HepG2 (cell line): ENCODE measurements around the gene TSPAN9. TPM values are rescaled to one million over a fixed set of nuclear protein-coding genes. Genes with fewer than 3 reads are reported as not detected.

Source experiments
- ATAC-seq: fragments of 200-7000 bp; cut with Tn5 transposase; 3 replicates; pipeline ENCODE4 v1.9.1; 2020; ENCODE audit warnings: mild to moderate bottlenecking, moderate library complexity
- BruUV-seq: library from RNA; stranded (reverse); fragments of 400-500 nt; replicated peaks from 2 replicates; lab custom pipeline; 2021; lab: Mats Ljungman, UMichigan
- CTCF ChIA-PET: fragments of 300-600 bp; formaldehyde crosslinking; extraction: SDS; loops from one replicate; lab custom pipeline; 2021; ENCODE audit warnings: low total read pairs, inconsistent platforms, low intra/inter-chr PET ratio; lab: Yijun Ruan, JAX
- POLR2A ChIA-PET: fragments of 350-600 bp; sonication (Branson Sonifier 250); formaldehyde crosslinking; loops from one replicate; lab custom pipeline; 2020; ENCODE audit warnings: antibody characterized with exemption, inconsistent platforms; lab: Yijun Ruan, JAX
- DNase-seq: peaks from one replicate; pipeline ENCODE4 v3.0.0-alpha.2; 2015; ENCODE audit warnings: low spot score
- FAIRE-seq: peaks from 3 replicates; lab custom pipeline; 2011; peaks lifted over from hg19 to GRCh38; lab: Jason Lieb, UNC
- H2AFZ ChIP-seq: one replicate; pipeline ENCODE4 v1.6.1; 2011; ENCODE audit warnings: low read length, inconsistent platforms
- H3K27ac ChIP-seq: fragments of 300-600 bp; 3 replicates; pipeline ENCODE4 v1.8.0; 2011; ENCODE audit warnings: mixed run types, mild to moderate bottlenecking, mixed read lengths, low read length, inconsistent platforms; ENCODE audit not compliant: insufficient read depth; ENCODE audit errors: extremely low read length
- H3K27me3 ChIP-seq, 2 experiments: fragments of 200-600 bp in 1 of 2; 2 replicates in 1 of 2; 3 replicates in 1 of 2; pipeline versions ENCODE4 v1.6.0 to v1.8.0; 2011; ENCODE audit warnings: low read length in 2 of 2, mild to moderate bottlenecking in 2 of 2, moderate library complexity in 2 of 2, inconsistent platforms in 1 of 2; ENCODE audit not compliant: insufficient read depth in 2 of 2, control insufficient read depth in 1 of 2
- H3K36me3 ChIP-seq, 2 experiments: fragments of 200-600 bp in 1 of 2; replicated peaks in 1 of 2; 2 replicates in 1 of 2; 3 replicates in 1 of 2; pipeline versions ENCODE4 v1.5.1 to v1.8.0; 2011; ENCODE audit warnings: low read length in 2 of 2, inconsistent platforms in 1 of 2; ENCODE audit not compliant: insufficient read depth in 2 of 2, control insufficient read depth in 1 of 2
- H3K4me1 ChIP-seq: 2 replicates; pipeline ENCODE4 v1.5.1; 2012; ENCODE audit warnings: low read length, inconsistent platforms; ENCODE audit not compliant: insufficient read depth
- H3K4me2 ChIP-seq: 2 replicates; pipeline ENCODE4 v1.6.0; 2011; ENCODE audit warnings: low read depth, low read length, inconsistent platforms
- H3K4me3 ChIP-seq, 3 experiments: fragments of 200-600 bp in 1 of 3; sonication (generic), shearing (Covaris generic) in 1 of 3; replicated peaks in 1 of 3; 2 replicates each; pipeline ENCODE4 v1.5.1; 2011 to 2016; ENCODE audit warnings: low read length in 3 of 3, inconsistent platforms in 2 of 3, low read depth in 2 of 3, mild to moderate bottlenecking in 2 of 3, control low read depth in 1 of 3, mixed read lengths in 1 of 3; ENCODE audit not compliant: insufficient read depth in 1 of 3
- H3K79me2 ChIP-seq: one replicate; pipeline ENCODE4 v1.6.1; 2011; ENCODE audit warnings: low read length, inconsistent platforms; ENCODE audit not compliant: insufficient read depth
- H3K9ac ChIP-seq: 2 replicates; pipeline ENCODE4 v1.6.0; 2011; ENCODE audit warnings: mild to moderate bottlenecking, low read depth, low read length, inconsistent platforms; ENCODE audit not compliant: insufficient read depth
- H3K9me3 ChIP-seq: 2 replicates; pipeline ENCODE4 v1.5.1; 2012; ENCODE audit warnings: mild to moderate bottlenecking, low read length
- H4K20me1 ChIP-seq: 2 replicates; pipeline ENCODE4 v1.6.0; 2011; ENCODE audit warnings: inconsistent platforms, mild to moderate bottlenecking, low read length, moderate library complexity; ENCODE audit not compliant: insufficient read depth
- CHD4 ChIP-seq: fragments of 200-600 bp; sonication (generic); IDR thresholded peaks from 2 replicates; pipeline ENCODE4 v1.7.0; 2017; ENCODE audit warnings: mild to moderate bottlenecking, low read length, borderline replicate concordance
- DMAP1 ChIP-seq: IDR thresholded peaks from 2 replicates; pipeline ENCODE4 v1.6.1; 2016
- HNRNPLL ChIP-seq: fragments of 200-400 bp; formaldehyde crosslinking; IDR thresholded peaks from 2 replicates; pipeline ENCODE4 v1.6.1; 2017; ENCODE audit warnings: mild to moderate bottlenecking, low read depth, low read length; ENCODE audit not compliant: poor library complexity, severe bottlenecking
- KLF16 ChIP-seq, 2 experiments: sonication (generic) in 1 of 2; formaldehyde crosslinking in 1 of 2; IDR thresholded peaks; 2 replicates each; pipeline versions ENCODE4 v1.6.1 to v1.8.0; 2016 to 2023; ENCODE audit warnings: missing genetic modification reagents in 2 of 2, missing compliant biosample characterization in 1 of 2
- PRPF4 ChIP-seq: fragments of 200-400 bp; formaldehyde crosslinking; IDR thresholded peaks from 2 replicates; pipeline ENCODE4 v1.6.1; 2016; ENCODE audit warnings: low read length, low read depth; ENCODE audit not compliant: poor library complexity, severe bottlenecking
- SIN3A ChIP-seq: IDR thresholded peaks from 2 replicates; pipeline ENCODE4 v1.6.1; 2011; ENCODE audit warnings: low read depth, mild to moderate bottlenecking, control low read depth, low read length, borderline replicate concordance
- SRY ChIP-seq: sonication (generic); formaldehyde crosslinking; IDR thresholded peaks from 2 replicates; pipeline ENCODE4 v1.8.0; 2022; ENCODE audit warnings: mild to moderate bottlenecking, missing genetic modification reagents
- ZNF292 ChIP-seq: sonication (generic); formaldehyde crosslinking; IDR thresholded peaks from 2 replicates; pipeline ENCODE4 v1.8.1; 2022; ENCODE audit warnings: mild to moderate bottlenecking, low read depth, missing genetic modification reagents, borderline replicate concordance
- ZNF383 ChIP-seq: sonication (generic); formaldehyde crosslinking; IDR thresholded peaks from 2 replicates; pipeline ENCODE4 v1.4.0; 2020; ENCODE audit warnings: missing genetic modification reagents, mild to moderate bottlenecking, borderline replicate concordance
- ZNF550 ChIP-seq: sonication (generic); formaldehyde crosslinking; IDR thresholded peaks from 2 replicates; pipeline ENCODE4 v1.4.0; 2020; ENCODE audit warnings: mild to moderate bottlenecking, missing genetic modification reagents, borderline replicate concordance
- ZNF616 ChIP-seq: sonication (generic); formaldehyde crosslinking; IDR thresholded peaks from 2 replicates; pipeline ENCODE4 v1.5.0; 2020; ENCODE audit warnings: low read depth, mild to moderate bottlenecking, missing genetic modification reagents
- WGBS: methylation state at CpG from one replicate; pipeline ENCODE4 v1.1.6; 2017; ENCODE audit warnings: low lambda C conversion rate; 5-methylcytosine and 5-hydroxymethylcytosine counted together
- in situ Hi-C: cut with HindIII; loops from 2 replicates; pipeline ENCODE4 v1.10.0; 2017; ENCODE audit warnings: low pct_unique_long_range_greater_than_20kb; ENCODE audit not compliant: extremely low pct_ligation_motif_present
- intact Hi-C: fragments of 100-400 bp; cut with micrococcal nuclease; formaldehyde crosslinking; loops from one replicate; pipeline ENCODE4 v1.10.0; 2022; ENCODE audit not compliant: unreplicated experiment
- polyA plus RNA-seq, 8 experiments: library from polyadenylated mRNA; depleted of rRNA in 3 of 8; stranded (reverse) in 7 of 8; unstranded in 1 of 8; fragments of >200 nt; fragmentation: Illumina TruSeq in 4 of 8; extraction: Trizol in 4 of 8; gene quantifications; 2 replicates each; pipeline versions ENCODE4 v1.2.1 to v1.2.3, GENCODE V29; 2011 to 2016; ENCODE audit warnings: low read depth in 4 of 8, missing spikeins in 1 of 8, mixed read lengths in 1 of 8; ENCODE audit not compliant: insufficient read depth in 1 of 8
- total RNA-seq, 5 experiments: library from RNA; depleted of rRNA; stranded (reverse); fragments of >200 nt; fragmentation: Illumina TruSeq; extraction: Trizol; gene quantifications; 2 replicates each; pipeline ENCODE4 v1.2.3, GENCODE V29; 2016; ENCODE audit warnings: low read depth in 1 of 5
- TF ChIP-seq, protein P1 (sequence below): sonication (generic); formaldehyde crosslinking; IDR thresholded peaks from 2 replicates; pipeline ENCODE4 v1.5.1; 2020; ENCODE audit warnings: missing genetic modification reagents, mild to moderate bottlenecking, borderline replicate concordance
- TF ChIP-seq, protein P2 (sequence below): sonication (generic); formaldehyde crosslinking; conservative IDR thresholded peaks from 2 replicates; pipeline ENCODE4 v1.4.0; 2020; ENCODE audit warnings: mild to moderate bottlenecking, missing genetic modification reagents, moderate library complexity
- TF ChIP-seq, protein P3 (sequence below): sonication (generic); formaldehyde crosslinking; IDR thresholded peaks from 2 replicates; pipeline ENCODE4 v1.4.0; 2020; ENCODE audit warnings: mild to moderate bottlenecking, missing genetic modification reagents
- TF ChIP-seq, protein P4 (sequence below): sonication (generic); formaldehyde crosslinking; IDR thresholded peaks from 2 replicates; pipeline ENCODE4 v1.5.0; 2020; ENCODE audit warnings: missing genetic modification reagents

Gene TSPAN9
- total and polyA plus RNA-seq, 2 of the 13 experiments (the other 11 are each of a cell fraction or from before 2014, with no cell fraction given): 18.1 to 42.3 TPM

DNA sequence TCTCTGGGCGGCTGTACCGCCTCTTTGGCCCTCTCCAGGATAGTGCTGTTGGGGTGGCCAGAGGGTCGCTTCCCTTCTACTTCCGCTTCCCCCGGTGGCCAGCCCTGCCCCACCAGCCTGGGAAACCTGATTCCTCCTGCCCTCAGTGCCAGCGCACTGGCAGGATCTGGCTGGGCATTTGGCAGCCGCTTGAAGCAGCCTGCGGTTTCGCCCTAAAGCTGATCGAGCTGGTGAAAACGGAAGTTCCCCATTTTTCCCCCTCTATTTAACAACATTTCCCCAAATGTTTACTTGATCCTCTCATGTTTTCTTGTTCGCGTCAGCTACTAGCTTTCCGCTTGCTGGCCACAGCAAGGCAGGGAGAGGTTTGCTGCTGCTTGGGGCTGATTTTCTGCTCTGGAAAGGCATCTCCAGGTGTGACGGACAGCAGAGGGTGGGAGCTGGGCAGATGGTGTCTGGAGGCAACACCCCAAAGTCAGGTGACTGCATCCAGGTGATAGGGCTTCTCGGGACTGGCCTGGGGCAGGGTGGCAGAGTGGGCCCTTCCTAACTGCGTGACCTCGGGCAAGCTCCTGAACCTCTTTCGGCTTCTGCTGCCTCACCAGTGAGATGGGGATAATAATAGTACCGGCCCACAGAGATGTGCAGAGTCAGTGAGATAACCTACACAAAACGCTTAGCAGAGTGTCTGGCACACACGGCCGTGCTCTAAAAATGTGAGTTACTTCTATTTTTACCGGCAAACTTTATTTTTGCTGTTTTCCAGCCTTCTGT, 53.1 kb downstream of the TSPAN9 start:
- no TSS peak for BruUV-seq
- CTCF ChIA-PET: no interaction called here
- H3K4me3 ChIP-seq: no peak overlapping the region
- no peak overlapping the region for H3K27ac ChIP-seq
- H3K4me2 ChIP-seq: no peak overlapping the region
- H3K9me3 ChIP-seq: no peaks in the 10 kb centered on the region
- peaks cover 7% of the 10 kb centered on the region for H4K20me1 ChIP-seq
- 83% methylated on average over 20 of the region's 24 CpGs for WGBS
- H3K36me3 ChIP-seq: peaks cover 3 to 10% of the 10 kb centered on the region in 2 experiments; a peak in 4 of 5 replicates
- H3K9ac ChIP-seq: no peak overlapping the region
- peaks cover 7% of the 10 kb centered on the region; the same call in 1 of the 2 replicates for H3K4me1 ChIP-seq
- H3K79me2 ChIP-seq: peaks cover 6% of the 10 kb centered on the region
- POLR2A ChIA-PET: interaction anchor here (1.2 kb wide), 1 partner anchor 25 kb away, joined by 3 read pairs; no protein-coding TSS in a partner anchor
- FAIRE-seq (no peak), ATAC-seq (no peak), DNase-seq (no peak)
- intact Hi-C loops (no loop called here), in situ Hi-C loops (loop anchor here (5.0 kb wide), 1 partner anchor 142 kb away; no protein-coding TSS in a partner anchor)
- H2AFZ ChIP-seq: no peak overlapping the region
- no peaks in the 10 kb centered on the region for H3K27me3 ChIP-seq
- TF ChIP-seq SRY (CRISPR knock-in tag) (no peak), PRPF4 (no peak), ZNF292 (CRISPR knock-in tag) (no peak), ZNF383 (CRISPR knock-in tag) (no peak), HNRNPLL (no peak), KLF16 (CRISPR knock-in tag; IDR thresholded peaks at IDR 0.05) (no peak), SIN3A (no peak), DMAP1 (CRISPR knock-in tag) (no peak), ZNF550 (CRISPR knock-in tag) (no peak), CHD4 (no peak), ZNF616 (no peak)
- TF ChIP-seq, protein P1, sequence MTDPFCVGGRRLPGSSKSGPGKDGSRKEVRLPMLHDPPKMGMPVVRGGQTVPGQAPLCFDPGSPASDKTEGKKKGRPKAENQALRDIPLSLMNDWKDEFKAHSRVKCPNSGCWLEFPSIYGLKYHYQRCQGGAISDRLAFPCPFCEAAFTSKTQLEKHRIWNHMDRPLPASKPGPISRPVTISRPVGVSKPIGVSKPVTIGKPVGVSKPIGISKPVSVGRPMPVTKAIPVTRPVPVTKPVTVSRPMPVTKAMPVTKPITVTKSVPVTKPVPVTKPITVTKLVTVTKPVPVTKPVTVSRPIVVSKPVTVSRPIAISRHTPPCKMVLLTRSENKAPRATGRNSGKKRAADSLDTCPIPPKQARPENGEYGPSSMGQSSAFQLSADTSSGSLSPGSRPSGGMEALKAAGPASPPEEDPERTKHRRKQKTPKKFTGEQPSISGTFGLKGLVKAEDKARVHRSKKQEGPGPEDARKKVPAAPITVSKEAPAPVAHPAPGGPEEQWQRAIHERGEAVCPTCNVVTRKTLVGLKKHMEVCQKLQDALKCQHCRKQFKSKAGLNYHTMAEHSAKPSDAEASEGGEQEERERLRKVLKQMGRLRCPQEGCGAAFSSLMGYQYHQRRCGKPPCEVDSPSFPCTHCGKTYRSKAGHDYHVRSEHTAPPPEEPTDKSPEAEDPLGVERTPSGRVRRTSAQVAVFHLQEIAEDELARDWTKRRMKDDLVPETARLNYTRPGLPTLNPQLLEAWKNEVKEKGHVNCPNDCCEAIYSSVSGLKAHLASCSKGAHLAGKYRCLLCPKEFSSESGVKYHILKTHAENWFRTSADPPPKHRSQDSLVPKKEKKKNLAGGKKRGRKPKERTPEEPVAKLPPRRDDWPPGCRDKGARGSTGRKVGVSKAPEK (CRISPR knock-in tag): no peak
- TF ChIP-seq, protein P2, sequence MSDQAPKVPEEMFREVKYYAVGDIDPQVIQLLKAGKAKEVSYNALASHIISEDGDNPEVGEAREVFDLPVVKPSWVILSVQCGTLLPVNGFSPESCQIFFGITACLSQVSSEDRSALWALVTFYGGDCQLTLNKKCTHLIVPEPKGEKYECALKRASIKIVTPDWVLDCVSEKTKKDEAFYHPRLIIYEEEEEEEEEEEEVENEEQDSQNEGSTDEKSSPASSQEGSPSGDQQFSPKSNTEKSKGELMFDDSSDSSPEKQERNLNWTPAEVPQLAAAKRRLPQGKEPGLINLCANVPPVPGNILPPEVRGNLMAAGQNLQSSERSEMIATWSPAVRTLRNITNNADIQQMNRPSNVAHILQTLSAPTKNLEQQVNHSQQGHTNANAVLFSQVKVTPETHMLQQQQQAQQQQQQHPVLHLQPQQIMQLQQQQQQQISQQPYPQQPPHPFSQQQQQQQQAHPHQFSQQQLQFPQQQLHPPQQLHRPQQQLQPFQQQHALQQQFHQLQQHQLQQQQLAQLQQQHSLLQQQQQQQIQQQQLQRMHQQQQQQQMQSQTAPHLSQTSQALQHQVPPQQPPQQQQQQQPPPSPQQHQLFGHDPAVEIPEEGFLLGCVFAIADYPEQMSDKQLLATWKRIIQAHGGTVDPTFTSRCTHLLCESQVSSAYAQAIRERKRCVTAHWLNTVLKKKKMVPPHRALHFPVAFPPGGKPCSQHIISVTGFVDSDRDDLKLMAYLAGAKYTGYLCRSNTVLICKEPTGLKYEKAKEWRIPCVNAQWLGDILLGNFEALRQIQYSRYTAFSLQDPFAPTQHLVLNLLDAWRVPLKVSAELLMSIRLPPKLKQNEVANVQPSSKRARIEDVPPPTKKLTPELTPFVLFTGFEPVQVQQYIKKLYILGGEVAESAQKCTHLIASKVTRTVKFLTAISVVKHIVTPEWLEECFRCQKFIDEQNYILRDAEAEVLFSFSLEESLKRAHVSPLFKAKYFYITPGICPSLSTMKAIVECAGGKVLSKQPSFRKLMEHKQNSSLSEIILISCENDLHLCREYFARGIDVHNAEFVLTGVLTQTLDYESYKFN (CRISPR knock-in tag): no peak
- TF ChIP-seq, protein P3, sequence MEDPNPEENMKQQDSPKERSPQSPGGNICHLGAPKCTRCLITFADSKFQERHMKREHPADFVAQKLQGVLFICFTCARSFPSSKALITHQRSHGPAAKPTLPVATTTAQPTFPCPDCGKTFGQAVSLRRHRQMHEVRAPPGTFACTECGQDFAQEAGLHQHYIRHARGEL (CRISPR knock-in tag): no peak
- TF ChIP-seq, protein P4, sequence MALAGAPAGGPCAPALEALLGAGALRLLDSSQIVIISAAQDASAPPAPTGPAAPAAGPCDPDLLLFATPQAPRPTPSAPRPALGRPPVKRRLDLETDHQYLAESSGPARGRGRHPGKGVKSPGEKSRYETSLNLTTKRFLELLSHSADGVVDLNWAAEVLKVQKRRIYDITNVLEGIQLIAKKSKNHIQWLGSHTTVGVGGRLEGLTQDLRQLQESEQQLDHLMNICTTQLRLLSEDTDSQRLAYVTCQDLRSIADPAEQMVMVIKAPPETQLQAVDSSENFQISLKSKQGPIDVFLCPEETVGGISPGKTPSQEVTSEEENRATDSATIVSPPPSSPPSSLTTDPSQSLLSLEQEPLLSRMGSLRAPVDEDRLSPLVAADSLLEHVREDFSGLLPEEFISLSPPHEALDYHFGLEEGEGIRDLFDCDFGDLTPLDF: no peak
